Measurements from ENCODE around the gene LRRC8D. TPM values are rescaled to one million over a fixed set of nuclear protein-coding genes. Genes with fewer than 3 reads are reported as not detected.

LRRC8D gene
- total RNA-seq, 2 donors from 2014 or later = 7.3 to 13.6 TPM

DNA sequence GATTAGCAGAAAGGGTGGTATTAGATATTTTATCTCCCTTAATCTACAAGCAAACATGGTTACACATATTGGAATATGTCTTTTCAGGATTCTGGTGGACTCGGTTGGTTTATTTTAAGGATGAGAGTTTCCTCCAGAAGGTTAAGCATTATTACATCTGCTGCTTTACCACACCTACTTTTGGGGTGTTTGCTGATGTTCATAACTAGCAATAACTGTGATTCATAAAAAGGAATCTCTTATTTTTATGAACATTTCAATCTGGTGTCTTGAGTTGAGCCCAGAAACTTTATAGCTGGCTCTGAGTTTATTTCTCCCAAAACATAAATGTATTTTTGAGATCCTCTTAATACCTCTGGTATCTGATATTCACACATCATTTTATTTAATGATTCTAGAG lies 82.7 kb downstream of the LRRC8D start:
- ATAC-seq (no peak), DNase-seq (no peak)
- intact Hi-C loops (cut with DNase I) = no loop called here

GRCh38 chr1:89904219-89904980 lies 83.6 kb downstream of the LRRC8D start:
- no peak for ATAC-seq
- DNase-seq = no peak
- intact Hi-C loops (cut with DNase I) = no loop called here

DNA sequence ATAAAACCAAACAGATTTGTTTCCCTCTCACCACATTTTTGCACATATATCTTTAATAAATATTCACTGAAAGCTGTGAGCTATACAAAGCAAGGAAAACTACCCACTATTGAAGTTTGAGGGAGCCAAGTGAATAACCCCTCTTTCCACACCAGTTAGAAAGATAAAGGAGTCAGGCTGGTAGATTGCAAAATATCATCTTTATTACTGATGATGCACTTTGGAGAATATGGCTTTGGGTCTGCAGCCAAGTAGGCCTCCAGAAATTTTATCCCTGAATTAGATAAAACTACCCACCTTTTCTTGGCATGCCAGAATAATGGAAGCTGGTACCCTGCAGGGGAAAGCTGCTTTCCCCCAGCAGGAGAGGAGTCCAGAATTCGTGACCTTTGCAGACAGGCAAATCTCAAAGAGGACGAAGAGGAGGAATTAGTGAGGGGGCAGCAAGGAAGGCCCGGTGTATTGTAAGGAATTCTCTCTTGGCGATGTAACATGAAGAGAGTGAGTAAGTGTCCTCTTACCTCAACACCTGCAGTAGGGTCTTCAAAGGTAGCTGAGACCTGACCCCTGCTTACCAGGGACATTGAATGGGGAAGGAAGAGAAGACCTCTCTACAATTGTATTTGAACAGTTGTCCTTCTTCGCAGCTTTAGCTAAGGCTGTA lies 84.7 kb downstream of the LRRC8D start:
- ATAC-seq (peak in 1 of 2 donors; percentile 17), DNase-seq (no peak)
- intact Hi-C loops (cut with DNase I) = no loop called here

- no peak for ATAC-seq
- intact Hi-C loops (cut with DNase I) = no loop called here
- DNase-seq = no peak
These were observed 85.3 kb downstream of the LRRC8D start for GRCh38 chr1:89906088-89906487.

DNA sequence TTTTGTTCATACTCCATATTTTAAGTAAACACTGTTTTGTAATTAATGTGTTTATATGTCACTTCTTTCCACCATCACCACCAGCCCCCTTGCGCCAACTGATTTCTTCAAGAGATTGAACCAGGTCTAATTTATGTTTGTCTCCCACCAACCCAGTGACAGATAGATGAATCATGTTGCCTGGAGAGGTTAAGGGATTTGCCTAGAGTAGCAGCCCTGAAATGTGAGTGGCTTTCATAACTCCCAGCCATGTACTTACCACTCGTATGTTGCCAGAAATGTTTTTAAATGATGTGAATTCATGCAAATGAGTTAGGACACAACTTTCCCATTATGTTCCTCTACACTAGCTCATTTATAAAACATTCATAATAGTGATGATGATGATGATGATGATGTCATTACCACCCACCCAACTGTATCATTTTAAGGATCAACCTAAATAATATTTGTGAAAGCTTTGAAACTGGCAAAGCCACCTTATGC lies 86.9 kb downstream of the LRRC8D start:
- intact Hi-C loops (cut with DNase I) = no loop called here
- DNase-seq (no peak), ATAC-seq (peak in 1 of 2 donors; percentile 6)

DNA sequence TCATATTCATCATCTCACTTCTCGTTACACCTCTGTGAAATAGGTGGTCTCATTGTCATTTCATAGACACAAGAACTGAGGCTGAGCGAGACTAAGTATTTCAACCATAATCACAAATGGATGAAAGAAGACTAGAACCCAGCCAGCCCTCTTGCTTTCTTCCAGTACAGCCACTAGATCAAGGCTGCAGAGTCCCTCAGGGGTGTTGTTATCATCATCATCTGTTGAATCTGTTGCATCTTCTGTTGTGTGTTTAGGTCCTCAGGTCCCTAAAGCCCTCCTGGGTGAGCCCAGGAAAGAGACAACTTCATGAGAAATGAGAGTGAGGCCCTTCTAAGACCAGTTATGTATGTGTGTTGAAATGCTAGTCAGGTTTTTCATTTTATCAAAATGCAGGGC lies 87.4 kb downstream of the LRRC8D start:
- intact Hi-C loops (cut with DNase I) = no loop called here
- DNase-seq (no peak), ATAC-seq (no peak)

DNA sequence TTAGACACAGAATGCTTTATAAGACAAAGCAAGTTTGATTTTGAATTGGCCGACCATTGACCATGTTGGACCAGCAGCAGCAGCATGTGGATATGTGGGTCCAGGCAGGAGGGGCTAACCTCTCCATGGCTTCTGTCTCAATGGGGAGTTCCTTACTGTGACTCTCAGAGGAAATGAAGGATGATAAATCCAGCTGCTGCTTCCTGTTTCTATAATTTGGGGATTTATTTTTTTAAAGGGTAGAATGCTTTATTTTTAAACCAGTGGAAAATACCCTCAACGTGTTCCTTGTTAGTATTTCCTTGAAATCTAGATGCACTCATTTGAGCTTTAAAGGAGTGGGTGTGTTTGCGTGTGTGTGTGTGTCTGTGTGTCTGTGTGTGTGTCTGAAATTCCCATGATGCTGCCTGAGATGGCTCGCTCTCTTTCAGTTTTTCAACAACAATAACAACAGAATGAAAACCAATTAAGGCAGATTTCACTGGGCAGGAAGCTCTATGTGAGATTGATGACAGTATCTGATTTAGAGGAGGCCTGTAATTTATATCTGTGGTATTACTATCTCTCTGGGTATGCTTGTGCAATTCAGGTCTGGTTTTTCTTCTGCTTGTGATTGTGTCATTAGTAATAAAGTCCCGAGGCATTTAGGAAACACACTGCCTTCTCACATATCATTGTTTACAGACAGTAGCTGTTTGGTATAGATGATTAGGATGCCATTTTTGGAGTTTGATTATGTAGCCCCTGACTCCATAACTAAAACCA lies 88.0 kb downstream of the LRRC8D start:
- DNase-seq (no peak), ATAC-seq (peak; percentile 29 to 43)
- intact Hi-C loops (cut with DNase I) = no loop called here

- DNase-seq (no peak), ATAC-seq (no peak)
- intact Hi-C loops (cut with DNase I) = no loop called here
These were observed 89.4 kb downstream of the LRRC8D start for GRCh38 chr1:89910268-89910667.

GRCh38 chr1:89910780-89911179 lies 89.9 kb downstream of the LRRC8D start:
- intact Hi-C loops (cut with DNase I) = no loop called here
- ATAC-seq = no peak
- DNase-seq = no peak

DNA sequence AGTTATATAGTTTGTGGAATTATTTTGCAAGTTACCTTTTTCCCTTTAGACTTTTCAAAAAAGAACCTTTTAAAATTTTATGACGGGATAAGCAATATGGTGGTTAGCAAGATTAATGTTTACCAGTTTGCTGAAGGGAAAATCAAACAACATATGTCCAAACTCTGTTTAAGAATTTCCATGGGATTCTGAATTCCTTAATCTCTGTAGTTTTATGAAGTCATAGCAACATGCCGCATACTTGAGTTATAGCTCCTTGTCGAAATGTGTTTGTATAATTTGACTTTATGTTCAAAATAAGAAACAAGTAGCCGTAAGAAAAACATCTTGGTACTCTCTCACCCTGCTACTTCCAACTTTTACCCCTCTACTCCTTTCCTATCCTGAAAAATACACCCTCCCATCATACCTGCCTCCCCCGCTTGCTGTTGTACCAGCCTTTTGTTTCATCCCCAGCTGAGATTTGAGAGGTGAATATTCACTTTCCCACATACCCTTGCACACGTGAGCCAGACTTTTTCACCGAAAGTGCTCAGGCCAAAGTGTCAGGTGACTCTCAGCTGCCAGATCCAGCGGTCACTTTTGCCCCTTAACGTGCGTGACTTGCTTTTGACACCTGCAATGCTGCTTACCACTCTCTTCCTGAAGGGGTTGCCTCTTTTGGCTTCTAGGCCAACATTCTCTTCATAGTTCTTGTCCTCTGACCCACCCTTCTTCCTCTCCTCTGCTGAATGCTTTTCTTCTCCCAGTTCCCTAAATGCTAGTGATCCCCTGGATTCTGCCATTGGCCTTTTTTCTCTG lies 90.6 kb downstream of the LRRC8D start:
- ATAC-seq (no peak), DNase-seq (no peak)
- intact Hi-C loops (cut with DNase I) = no loop called here

DNA sequence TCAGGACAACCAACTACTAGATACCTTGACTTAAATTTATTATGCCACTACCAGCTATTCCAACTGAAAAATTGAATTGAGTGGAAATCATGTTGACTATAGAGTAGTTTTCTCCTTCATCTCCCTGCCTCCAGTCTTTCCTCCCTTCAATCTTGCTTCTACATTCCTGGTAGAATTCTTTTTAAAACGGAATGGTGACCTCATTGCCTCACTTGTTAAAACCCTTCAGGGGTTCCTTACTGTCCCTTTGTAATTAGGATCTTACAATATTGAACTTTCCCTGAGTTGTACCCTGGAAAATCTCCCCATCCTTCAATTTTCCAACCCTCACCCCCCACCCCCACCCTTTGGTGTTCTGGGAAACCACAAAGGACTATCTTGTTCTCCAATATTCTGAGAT lies 91.2 kb downstream of the LRRC8D start:
- intact Hi-C loops (cut with DNase I) = no loop called here
- ATAC-seq (no peak), DNase-seq (no peak)

- ATAC-seq (no peak), DNase-seq (no peak)
- intact Hi-C loops (cut with DNase I) = no loop called here
These were observed 92.7 kb downstream of the LRRC8D start for GRCh38 chr1:89913353-89914095.

GRCh38 chr1:89917353-89917752 lies 96.5 kb downstream of the LRRC8D start:
- intact Hi-C loops (cut with DNase I) = no loop called here
- DNase-seq = no peak
- no peak for ATAC-seq

DNA sequence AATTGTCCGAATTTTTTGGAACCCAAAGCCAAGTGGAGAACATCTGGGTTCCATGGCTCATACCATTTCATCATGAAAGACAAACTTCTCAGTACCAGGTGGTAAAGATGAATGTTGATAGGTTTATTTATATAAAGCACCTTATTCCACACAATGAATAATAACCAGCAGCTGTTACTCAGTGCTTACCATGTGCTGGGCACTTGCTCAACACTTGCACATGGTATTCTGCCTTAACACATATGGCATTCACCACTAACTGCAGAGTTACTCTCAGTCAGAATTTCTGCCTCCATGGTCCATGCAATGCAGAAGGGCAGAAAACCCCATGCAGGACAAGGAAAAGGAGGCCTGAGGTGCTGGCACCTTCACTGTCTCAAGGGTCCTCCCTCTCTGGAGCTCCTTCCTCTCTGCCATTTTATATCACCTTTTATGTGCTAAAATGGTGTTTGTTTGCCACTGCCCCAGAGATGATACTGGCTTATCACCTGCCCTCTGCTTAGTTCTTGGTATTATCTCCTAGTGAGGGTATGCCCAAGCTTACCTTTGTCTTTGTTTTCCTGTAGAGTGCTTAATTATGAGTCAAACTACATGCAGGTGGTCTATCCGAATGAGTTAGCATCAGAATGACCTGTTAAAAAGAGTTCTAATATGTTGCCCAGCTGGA lies 97.4 kb downstream of the LRRC8D start:
- ATAC-seq = no peak
- no peak for DNase-seq
- intact Hi-C loops (cut with DNase I) = no loop called here

GRCh38 chr1:89918794-89919155 lies 97.9 kb downstream of the LRRC8D start:
- intact Hi-C loops (cut with DNase I) = no loop called here
- ATAC-seq (peak in 1 of 2 donors; percentile 25), DNase-seq (no peak)

- DNase-seq (no peak), ATAC-seq (no peak)
- intact Hi-C loops (cut with DNase I) = no loop called here
These were observed 98.3 kb downstream of the LRRC8D start for GRCh38 chr1:89919174-89919573.

DNA sequence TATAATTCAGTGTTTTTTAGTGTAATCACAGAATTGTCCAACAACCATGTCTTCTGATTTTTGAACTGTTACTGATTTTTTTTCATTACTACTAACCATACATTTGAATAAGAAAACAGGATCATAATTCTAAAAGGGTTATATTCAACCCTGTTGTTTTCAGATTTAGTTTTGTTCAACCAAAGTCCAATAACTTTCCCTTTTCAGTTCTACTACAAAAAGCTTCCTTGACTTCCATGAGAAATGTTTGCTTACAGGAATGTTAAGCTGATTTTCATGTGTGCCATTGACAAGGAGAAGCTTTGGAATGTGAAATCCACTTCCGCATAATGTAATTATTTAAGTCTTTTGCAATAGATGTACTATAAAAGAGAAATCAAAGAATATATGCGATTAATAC lies 102.1 kb downstream of the LRRC8D start:
- no peak for DNase-seq
- no peak for ATAC-seq
- intact Hi-C loops (cut with DNase I) = no loop called here

GRCh38 chr1:89923517-89923916 lies 102.7 kb downstream of the LRRC8D start:
- DNase-seq (no peak), ATAC-seq (no peak)
- intact Hi-C loops (cut with DNase I) = no loop called here

Data from left cardiac atrium (tissue), 4 donors.